GM12872 (cell line): Measurements from ENCODE around the gene ZXDC.

Source experiments
- TF ChIP-seq, protein P1 (sequence below): IDR thresholded peaks from 3 replicates; pipeline ENCODE4 v1.5.1; 2011; ENCODE audit warnings: low read depth, mild to moderate bottlenecking, low read length, moderate library complexity; ENCODE audit not compliant: insufficient read depth

ZXDC gene

DNA sequence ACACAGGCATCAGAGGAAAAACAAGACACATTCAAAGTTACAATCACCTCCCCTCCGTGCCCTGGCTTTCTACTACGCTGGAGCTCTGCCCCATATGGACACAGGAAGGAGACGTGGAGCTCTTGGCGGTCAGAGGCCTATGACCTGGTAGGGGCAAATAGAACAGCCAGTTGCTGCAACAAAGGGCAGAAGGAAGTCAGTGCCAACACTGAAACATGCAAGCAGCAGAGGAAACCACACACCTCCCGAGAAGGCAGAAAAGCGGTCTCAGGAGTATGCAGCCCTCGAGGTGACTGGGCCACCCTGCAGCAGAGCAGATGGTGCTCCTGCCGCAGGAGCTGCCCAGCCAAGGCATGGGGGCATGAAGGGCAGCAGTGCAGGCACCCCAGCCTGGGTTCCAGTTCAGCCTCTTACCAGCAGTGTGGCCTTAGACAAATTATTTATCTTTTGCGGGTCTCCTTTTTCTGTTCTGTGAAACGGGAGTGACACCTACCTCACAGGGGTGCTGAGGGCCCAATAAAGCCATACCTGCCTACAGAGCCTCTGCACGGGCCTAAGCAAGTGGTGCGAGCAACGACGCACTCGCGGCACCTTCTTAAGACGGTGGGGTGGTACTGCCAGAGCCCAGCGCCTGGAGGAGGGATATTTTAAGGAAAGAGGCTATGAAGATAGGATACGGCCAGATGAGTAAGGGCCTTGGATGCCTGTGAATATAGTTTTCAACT is 8.6 kb downstream of the ZXDC start:
- TF ChIP-seq, protein P1, sequence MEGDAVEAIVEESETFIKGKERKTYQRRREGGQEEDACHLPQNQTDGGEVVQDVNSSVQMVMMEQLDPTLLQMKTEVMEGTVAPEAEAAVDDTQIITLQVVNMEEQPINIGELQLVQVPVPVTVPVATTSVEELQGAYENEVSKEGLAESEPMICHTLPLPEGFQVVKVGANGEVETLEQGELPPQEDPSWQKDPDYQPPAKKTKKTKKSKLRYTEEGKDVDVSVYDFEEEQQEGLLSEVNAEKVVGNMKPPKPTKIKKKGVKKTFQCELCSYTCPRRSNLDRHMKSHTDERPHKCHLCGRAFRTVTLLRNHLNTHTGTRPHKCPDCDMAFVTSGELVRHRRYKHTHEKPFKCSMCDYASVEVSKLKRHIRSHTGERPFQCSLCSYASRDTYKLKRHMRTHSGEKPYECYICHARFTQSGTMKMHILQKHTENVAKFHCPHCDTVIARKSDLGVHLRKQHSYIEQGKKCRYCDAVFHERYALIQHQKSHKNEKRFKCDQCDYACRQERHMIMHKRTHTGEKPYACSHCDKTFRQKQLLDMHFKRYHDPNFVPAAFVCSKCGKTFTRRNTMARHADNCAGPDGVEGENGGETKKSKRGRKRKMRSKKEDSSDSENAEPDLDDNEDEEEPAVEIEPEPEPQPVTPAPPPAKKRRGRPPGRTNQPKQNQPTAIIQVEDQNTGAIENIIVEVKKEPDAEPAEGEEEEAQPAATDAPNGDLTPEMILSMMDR = no peak

DNA sequence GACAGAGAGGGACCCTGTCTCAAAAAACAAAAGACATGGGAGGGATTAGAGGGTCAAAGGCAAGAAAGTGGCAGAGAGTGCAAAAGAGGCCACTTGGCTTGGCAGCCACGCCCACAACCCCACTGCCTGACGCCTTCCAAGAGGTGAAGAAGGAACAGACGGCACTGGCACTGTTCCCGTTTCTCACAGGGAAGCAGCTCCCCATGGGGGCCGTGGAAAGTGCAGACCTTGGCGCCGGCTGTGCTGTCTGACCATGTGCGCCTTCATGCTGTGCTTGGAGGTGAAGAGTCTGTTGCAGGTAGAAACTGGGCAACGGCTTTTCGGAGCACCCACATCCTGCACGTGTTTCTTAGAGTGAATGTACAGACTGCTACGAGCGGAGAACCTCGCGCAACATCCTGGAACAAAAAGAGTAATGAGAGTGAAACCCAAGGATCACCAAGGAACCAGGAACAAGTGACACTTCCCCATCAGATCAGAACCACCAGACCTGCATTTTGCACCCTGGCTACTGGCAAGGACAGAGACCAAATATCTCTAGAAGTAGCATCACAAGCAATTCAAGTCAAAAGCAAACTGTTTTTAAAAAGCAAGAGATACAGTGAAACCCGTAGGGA is 9.7 kb downstream of the ZXDC start:
- TF ChIP-seq, protein P1 = no peak

DNA sequence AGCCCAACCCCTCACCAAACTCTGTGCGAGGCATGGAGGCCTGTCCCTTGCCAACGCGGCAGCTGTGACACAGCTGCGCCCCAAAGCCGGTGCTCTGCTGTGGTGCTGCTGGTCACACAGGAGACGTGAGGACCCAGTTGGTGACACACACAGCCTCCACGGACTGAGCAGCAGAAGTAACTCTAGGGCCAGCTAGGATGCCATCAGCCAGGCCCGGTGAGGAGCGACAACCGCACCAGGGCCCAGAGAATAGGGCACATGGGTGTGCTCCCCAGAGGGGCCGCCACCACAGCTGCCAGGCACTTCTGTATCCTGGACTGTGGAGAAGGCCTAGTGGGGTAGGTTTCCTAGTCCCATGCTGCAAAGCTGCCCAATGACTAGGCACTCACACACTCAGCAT is 10.7 kb downstream of the ZXDC start:
- TF ChIP-seq, protein P1 = no peak

DNA sequence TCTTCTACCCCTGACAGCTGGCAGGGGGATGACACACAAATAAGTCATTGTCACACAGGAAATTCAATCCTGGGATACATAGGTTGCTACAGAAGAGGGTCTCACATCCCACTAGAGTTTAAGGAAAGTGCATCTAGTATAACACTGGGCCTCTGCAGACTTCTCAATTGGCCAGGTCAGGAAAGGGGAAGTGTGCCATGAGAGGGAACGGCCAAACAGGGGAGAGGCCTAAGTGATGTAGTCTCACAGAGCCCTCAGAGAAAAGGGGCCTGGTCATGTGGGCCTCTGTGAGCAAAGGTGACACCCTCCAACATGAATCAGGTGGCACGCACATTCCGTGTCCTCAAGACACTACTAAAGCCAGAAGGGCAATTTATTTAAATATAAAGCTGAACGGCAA is 11.2 kb downstream of the ZXDC start:
- TF ChIP-seq, protein P1 = no peak

DNA sequence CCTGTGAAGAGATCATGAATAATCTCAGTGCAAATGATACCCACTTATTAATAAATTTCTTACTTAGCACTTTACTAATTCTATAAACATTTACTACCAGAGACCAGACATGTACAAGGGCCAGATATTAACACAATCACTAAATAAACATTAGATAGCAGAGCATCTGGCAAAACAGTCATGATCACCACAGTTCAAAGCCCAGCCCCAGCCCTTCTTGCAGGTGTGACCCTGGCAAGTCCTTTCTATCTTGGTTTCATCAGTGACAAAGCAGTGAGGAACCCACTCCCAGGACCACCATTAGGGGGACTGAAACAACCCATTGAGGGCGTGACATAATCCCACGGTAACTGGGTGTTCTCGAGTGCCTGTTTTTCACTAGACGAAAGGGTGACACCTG is 11.6 kb downstream of the ZXDC start:
- TF ChIP-seq, protein P1 = no peak

DNA sequence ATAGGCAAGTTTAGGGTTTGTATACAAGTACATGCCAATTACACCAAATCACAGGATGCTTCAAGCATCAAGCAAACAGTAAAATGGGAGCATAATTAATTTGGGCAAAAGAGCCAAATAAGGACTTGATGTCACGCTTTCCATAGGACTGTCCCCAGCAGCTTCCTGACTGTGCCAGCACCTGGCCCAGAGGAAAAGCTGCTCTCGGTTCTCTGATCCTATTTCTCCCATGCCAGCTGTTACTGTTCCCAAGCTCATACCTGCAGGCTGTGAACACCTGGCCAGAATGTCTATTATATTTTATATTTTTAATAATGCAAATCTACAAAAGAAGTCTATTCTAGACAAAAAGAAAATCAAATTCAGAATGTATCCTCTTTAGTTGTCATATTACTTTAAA is 12.2 kb downstream of the ZXDC start:
- TF ChIP-seq, protein P1 = no peak

DNA sequence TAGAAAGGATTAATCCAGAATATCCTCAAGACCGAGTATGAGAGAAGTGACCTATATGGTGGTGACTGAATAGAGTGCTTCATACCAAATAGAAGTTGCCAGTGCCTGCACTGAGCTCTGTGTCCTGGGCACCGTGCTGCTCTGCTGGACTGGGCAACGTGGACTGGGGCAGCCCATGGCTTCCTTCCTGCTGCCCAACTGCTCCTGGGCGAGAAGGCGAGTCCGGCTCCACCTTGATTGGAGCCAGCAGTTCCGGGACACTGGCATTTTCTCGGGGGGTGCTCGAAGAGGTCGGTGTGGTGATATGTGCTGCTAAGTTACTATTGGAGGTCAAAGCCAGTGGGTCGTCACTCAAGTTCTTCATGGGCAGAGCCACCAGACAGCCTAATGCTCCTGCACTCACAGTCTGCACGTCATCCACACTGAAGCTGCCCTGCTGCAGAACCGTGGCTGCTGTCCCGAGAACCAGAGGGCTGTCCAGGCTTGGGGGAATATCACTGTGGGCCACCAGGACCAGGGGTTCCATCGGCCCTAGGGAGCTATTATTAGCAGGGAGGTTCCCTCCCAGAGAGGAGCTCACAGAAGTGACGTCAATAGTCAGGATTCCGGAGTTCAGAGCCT is 14.1 kb downstream of the ZXDC start:
- TF ChIP-seq, protein P1 = no peak
